Activated CD4-positive, alpha-beta T cell treated with anti-CD3 and anti-CD28 coated beads for 1 hour (primary cell): ENCODE measurements around the gene BAIAP3.
"Not testable (repeated sequence)": the region's sequence is repeated elsewhere in the genome, so short reads cannot be mapped to it uniquely, and the experiment has no call there.

Experiments used
- DNase-seq: peaks from one replicate; pipeline ENCODE4 v3.0.0-alpha.2; 2020

Gene BAIAP3

GRCh38 chr16:1319041-1319440 lies 14.4 kb upstream of the BAIAP3 start:
- DNase-seq, result no peak

DNA sequence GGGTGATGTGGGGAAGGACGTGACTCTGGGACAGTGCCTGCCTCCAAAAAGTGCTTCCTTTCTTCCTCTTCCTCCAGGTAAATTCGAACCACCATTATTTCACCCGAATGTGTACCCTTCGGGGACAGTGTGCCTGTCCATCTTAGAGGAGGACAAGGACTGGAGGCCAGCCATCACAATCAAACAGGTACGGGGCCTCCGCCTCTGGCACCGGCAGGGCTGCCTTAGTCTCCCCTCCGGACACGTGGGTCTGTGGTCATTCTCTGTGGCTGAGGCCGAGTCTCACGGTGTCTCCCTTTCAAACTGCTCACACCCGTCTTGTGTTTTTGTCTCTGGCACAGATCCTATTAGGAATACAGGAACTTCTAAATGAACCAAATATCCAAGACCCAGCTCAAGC lies 13.3 kb upstream of the BAIAP3 start:
- DNase-seq, result no peak

DNA sequence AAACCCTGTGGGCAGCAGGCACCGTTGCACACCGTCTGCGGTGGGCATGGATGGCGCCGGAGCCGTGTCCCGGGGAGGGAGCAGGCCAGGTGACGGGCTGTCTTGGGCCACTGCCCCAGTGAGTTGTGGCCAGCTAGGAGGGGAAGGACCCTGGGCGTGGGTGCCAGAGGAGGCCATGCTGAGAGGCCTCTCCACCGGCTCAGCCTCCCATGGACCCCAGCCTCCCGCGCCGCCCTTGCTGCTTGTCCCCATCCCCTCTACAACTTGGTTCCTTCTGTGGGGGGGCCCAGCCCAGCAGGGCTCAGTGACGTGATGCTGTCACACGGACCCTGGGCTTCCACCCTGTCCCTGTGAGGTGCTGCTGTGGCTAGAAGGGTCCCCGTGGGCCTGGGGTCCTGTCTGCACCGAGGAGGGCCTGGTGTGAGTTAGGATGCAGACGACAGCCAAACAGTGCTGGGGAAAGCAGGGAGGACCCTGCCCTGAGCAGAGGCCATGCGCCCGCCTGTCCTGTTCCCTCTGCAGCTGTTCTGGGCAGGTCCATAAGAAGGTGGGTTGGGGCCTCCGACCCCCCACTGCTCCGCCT lies 12.7 kb upstream of the BAIAP3 start:
- no peak for DNase-seq

GRCh38 chr16:1322407-1322806 lies 11.0 kb upstream of the BAIAP3 start:
- no peak for DNase-seq

GRCh38 chr16:1323296-1324239 lies 9.9 kb upstream of the BAIAP3 start:
- DNase-seq, result no peak

DNA sequence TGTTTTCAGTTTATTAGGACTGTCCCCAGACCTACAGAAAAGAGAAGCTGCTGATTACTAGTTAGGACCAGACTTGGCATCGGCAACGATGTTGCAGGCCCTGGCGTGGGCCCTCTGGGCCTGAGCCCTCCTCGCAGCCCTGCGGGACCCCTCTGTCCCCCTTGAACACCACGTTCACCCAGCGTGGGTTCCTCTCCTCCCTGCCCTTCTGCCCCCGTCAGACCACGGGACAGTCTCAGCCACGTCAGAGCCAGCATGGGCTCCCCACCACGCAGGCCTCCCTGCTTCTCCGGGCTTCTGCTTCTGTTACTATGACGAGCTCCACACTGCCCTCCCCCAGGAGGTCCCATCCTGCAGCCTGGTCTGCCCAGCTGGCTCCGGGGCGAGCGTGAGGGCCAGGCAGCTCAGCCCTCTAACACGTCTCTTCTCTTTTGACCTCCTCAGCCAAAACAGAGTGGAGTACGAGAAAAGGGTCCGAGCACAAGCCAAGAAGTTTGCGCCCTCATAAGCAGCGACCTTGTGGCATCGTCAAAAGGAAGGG lies 9.1 kb upstream of the BAIAP3 start:
- DNase-seq, result no peak

- DNase-seq, result no peak
Observed at GRCh38 chr16:1325261-1325660, 8.2 kb upstream of the BAIAP3 start.

GRCh38 chr16:1325673-1326371 lies 7.6 kb upstream of the BAIAP3 start:
- DNase-seq, result no peak

DNA sequence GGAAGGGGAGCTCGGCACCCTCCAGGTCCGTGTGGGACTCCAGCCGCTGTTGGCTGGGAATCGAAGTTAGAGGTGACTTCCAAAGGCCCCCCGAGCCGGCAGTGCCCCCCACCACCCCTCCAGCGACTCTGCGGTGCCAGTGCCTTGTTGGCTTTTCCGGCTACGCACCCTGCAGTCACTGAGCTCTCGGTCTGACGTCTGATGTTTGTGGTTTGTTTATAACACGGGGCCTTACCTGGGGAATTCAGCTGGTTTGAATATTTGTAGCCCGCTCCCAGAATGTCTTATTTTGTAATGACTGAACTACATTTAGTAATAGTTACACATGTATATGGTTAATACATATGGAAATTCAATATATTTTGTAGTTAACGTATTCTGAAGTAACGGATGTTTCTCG lies 7.1 kb upstream of the BAIAP3 start:
- no peak for DNase-seq

DNA sequence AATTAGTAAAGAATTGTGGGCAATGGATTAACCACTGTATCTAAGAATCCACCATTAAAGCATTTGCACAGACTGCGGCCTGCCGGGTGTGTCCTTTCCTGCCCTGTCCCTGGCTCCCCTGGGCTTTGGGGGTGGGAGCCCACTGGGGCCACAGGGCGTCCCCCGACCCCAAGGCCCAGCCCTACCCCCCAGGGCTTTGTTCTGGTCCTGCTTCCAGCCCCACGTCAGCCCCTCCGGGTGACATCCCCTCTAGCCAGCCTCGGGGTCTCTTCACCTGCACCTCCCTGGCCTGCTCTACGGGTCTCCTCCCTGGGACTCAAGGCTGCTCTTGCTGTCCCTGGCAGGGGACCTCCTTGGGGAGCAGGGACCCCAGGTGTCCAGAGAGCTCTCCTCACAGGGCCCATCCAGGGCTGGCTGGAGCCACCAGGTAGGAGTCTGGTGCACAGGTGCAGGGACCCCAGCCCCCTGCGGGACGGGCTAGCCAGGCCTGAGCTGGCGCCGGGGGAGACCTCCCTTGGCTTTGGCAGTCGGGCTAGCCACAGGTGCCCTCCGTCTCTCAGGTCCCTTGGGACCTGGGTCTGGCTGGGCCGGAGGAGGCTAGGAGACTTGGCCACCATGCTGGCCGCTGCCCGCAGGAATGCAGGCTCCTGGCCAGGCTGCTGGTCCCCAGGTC lies 6.4 kb upstream of the BAIAP3 start:
- no peak for DNase-seq

- DNase-seq, result no peak
Observed at GRCh38 chr16:1327619-1327947, 5.9 kb upstream of the BAIAP3 start.

GRCh38 chr16:1328136-1328535 lies 5.3 kb upstream of the BAIAP3 start:
- not testable (repeated sequence) for DNase-seq

GRCh38 chr16:1328961-1329360 lies 4.5 kb upstream of the BAIAP3 start:
- not testable (repeated sequence) for DNase-seq

DNA sequence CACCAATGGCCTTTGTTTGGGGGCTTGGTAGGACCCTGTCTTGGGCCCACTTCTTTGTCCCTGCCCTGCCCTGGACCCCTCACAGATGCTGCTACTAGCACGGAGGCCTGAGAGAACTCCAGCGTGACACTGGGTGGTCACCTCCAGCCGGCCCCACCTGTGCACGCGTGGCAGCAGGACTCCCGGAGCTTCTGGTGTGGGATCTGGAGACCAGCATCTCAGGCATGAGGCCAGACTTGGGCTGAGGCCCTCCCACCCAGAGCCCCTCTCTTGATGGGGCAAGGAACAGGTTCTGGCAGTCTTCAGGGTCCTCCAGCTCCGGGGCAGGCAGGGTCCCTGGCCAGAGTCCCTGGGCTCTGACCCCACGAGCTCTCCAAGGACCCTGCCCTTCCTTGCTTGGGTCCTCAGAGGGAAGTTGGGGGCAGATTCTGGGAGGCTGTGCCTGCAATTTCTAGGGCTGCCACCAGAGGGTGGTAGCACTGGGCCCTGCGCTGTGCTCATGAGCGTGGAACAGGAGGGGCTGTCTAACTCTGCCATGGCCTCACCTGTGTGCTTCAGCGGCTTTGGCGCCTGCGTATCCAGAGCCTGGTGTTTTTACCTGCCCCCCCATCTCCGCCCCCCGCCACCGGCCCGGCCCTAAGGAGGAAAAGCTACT lies 3.1 kb upstream of the BAIAP3 start:
- DNase-seq, result no peak

- no peak for DNase-seq
Observed at GRCh38 chr16:1330931-1331711, 2.3 kb upstream of the BAIAP3 start.

DNA sequence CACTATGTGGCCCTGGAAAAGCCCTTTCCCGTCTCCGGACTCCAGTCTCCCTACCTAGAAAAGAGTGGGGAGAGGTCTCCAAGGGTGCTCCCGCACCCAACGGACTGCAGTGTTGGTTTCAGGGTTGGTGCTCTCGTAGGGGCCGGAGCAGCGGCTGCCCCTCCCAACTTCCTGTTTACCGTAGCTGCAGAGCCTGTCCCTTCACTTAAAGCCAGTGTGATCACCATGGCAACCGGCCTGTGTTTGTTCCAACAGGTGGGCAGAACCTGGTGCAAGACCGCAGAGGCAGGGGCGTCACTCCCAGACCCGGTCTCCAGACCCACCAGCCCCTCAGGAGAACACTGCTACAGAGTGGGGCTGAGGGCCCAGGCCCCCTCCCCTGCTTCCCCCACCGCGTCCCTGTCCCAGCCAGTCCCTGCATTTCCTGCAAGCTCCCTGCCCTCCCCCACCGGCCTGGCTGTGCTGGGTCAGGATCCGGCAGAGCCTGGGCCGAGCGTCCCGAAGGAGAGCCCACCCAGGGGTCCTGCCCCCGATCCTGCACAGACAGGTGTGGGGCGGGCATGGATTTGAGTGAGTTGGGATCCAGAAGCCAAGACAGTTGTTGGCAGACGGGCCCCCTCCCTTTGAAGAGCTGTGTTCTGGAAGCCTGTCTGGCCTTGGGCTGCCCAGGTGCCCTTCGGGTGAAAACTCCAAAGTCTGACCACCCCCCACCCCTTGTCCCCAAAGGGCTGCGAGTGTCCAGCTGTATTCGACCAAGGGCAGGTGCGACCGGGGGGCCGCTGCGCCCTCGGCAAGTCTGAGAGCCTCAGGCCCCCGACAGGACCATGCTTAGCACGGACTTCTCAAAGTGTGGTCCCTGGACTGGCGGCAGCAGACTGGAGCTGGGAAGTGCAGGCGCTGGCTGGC lies 1.5 kb upstream of the BAIAP3 start:
- DNase-seq, result no peak

DNA sequence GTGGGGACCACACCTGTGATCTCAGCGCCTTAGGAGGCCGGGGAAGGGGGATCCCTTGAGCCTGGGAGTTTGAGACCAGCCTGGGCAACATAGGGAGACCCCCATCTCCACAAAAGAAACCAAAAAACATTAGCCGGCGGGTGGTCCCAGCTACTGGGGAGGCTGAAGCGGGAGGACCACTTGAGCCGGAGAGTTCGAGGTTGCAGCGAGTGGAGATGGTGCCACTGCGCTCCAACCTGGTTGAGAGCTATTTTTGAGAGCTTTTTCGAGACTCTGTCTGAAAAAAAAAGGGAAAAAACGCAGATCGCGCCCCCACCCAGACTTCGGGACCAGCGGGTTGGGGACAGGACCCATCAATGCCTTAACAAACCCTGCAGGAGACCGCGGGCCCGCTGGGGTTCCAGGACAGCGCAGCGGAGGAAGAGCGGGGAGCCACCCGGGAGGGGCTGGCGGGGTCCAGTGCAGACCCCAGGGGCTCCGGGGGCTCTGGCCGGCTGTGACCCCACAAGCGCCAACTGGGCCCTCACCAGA lies 762 bp upstream of the BAIAP3 start:
- no peak for DNase-seq

- DNase-seq, result no peak
Observed at GRCh38 chr16:1333854-1334700, 632 bp downstream of the BAIAP3 start.

GRCh38 chr16:1334739-1335138 lies 1.3 kb downstream of the BAIAP3 start:
- DNase-seq, result no peak
